ENCODE results near the gene SLAMF9.

- TF ChIP-seq CTCF (IDR thresholded peaks at IDR 0.05; ENCODE audit: insufficient read depth, low read length, poor library complexity, severe bottlenecking), result no peak
- no peak for TF ChIP-seq EZH2phosphoT487 (conservative IDR thresholded peaks at IDR 0.05; ENCODE audit: low read length)
Observed at GRCh38 chr1:159939678-159940002, 14.4 kb downstream of the SLAMF9 start.

Data from SU-DHL-6 (cell line).